ENCODE data around the gene MSRB1.
"Not testable (repeated sequence)": the region's sequence is repeated elsewhere in the genome, so short reads cannot be mapped to it uniquely, and the experiment has no call there.

The MSRB1 gene

GRCh38 chr16:1900452-1900774, 42.6 kb downstream of the MSRB1 start:
- no peak for DNase-seq (ENCODE audit: low read depth)
- TF ChIP-seq CTCF (IDR thresholded peaks at IDR 0.05; ENCODE audit: low read depth, low read length, missing control alignments) = no peak
- H3K4me3 ChIP-seq (ENCODE audit: low read depth, low read length) = no peak overlapping the region

GRCh38 chr16:1899641-1900451, 43.2 kb downstream of the MSRB1 start:
- DNase-seq (ENCODE audit: low read depth) = no peak
- H3K4me3 ChIP-seq (ENCODE audit: low read depth, low read length) = no peak overlapping the region
- no peak for TF ChIP-seq CTCF (IDR thresholded peaks at IDR 0.05; ENCODE audit: low read depth, low read length, missing control alignments)

GRCh38 chr16:1897692-1898091, 45.3 kb downstream of the MSRB1 start:
- not testable (repeated sequence) for DNase-seq (ENCODE audit: low read depth); H3K4me3 ChIP-seq (ENCODE audit: low read depth, low read length)

GRCh38 chr16:1895949-1896675, 46.9 kb downstream of the MSRB1 start:
- no peak for TF ChIP-seq CTCF (IDR thresholded peaks at IDR 0.05; ENCODE audit: low read depth, low read length, missing control alignments)
- no peak overlapping the region for H3K4me3 ChIP-seq (ENCODE audit: low read depth, low read length)
- no peak for DNase-seq (ENCODE audit: low read depth)

GRCh38 chr16:1895068-1895467, 47.9 kb downstream of the MSRB1 start:
- TF ChIP-seq CTCF (IDR thresholded peaks at IDR 0.05; ENCODE audit: low read depth, low read length, missing control alignments) = no peak
- no peak overlapping the region for H3K4me3 ChIP-seq (ENCODE audit: low read depth, low read length)
- no peak for DNase-seq (ENCODE audit: low read depth)

- no peak for DNase-seq (ENCODE audit: low read depth)
- no peak for TF ChIP-seq CTCF (IDR thresholded peaks at IDR 0.05; ENCODE audit: low read depth, low read length, missing control alignments)
Observed at GRCh38 chr16:1890708-1891050, 52.3 kb downstream of the MSRB1 start.

GRCh38 chr16:1890024-1890707, 52.8 kb downstream of the MSRB1 start:
- no peak for TF ChIP-seq CTCF (IDR thresholded peaks at IDR 0.05; ENCODE audit: low read depth, low read length, missing control alignments)
- DNase-seq (ENCODE audit: low read depth) = no peak
- H3K4me3 ChIP-seq (ENCODE audit: low read depth, low read length) = no peak overlapping the region

More at GRCh38 chr16:1890708-1891050, 52.3 kb downstream of the MSRB1 start:
- no peak overlapping the region for H3K4me3 ChIP-seq (ENCODE audit: low read depth, low read length)
